ENCODE measurements around the gene GRHL1. TPM values are rescaled to one million over a fixed set of nuclear protein-coding genes. Genes with fewer than 3 reads are reported as not detected.
"Not testable (repeated sequence)": the region's sequence is repeated elsewhere in the genome, so short reads cannot be mapped to it uniquely, and the experiment has no call there.

GRHL1 gene
- total RNA-seq, 2 donors from 2014 or later = 1.3 to 3.2 TPM

DNA sequence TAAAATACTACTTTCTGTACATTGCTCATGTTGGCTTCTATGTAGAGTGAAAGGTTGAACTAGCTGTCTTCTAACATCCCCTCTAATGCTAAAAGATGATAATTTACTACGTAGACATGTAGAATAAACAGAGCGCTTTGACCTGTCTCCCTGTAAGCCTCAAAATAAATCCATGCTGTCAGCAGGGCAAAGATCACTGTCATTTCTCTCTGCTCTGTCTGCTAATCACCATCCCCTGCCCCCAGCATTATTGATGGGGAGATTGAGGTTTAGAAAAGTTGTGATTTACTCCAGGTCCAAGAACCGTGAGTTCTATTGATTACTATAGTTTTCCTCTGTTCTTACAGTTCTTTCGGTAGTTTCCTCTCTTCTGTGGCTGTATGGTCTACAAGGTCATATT is 39.0 kb upstream of the GRHL1 start:
- Histone ChIP-seq H3K9me3 (no peaks in the 10 kb centered on the region), H3K36me3 (peaks cover 13% of the 10 kb centered on the region), H3K4me3 (no peak overlapping the region), H3K27ac (no peak overlapping the region), H3K4me1 (no peaks in the 10 kb centered on the region), H3K27me3 (no peaks in the 10 kb centered on the region)
- DNase-seq (ENCODE audit: low spot score) = no peak
- TF ChIP-seq, protein P1, sequence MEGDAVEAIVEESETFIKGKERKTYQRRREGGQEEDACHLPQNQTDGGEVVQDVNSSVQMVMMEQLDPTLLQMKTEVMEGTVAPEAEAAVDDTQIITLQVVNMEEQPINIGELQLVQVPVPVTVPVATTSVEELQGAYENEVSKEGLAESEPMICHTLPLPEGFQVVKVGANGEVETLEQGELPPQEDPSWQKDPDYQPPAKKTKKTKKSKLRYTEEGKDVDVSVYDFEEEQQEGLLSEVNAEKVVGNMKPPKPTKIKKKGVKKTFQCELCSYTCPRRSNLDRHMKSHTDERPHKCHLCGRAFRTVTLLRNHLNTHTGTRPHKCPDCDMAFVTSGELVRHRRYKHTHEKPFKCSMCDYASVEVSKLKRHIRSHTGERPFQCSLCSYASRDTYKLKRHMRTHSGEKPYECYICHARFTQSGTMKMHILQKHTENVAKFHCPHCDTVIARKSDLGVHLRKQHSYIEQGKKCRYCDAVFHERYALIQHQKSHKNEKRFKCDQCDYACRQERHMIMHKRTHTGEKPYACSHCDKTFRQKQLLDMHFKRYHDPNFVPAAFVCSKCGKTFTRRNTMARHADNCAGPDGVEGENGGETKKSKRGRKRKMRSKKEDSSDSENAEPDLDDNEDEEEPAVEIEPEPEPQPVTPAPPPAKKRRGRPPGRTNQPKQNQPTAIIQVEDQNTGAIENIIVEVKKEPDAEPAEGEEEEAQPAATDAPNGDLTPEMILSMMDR (IDR thresholded peaks at IDR 0.05) = no peak

DNA sequence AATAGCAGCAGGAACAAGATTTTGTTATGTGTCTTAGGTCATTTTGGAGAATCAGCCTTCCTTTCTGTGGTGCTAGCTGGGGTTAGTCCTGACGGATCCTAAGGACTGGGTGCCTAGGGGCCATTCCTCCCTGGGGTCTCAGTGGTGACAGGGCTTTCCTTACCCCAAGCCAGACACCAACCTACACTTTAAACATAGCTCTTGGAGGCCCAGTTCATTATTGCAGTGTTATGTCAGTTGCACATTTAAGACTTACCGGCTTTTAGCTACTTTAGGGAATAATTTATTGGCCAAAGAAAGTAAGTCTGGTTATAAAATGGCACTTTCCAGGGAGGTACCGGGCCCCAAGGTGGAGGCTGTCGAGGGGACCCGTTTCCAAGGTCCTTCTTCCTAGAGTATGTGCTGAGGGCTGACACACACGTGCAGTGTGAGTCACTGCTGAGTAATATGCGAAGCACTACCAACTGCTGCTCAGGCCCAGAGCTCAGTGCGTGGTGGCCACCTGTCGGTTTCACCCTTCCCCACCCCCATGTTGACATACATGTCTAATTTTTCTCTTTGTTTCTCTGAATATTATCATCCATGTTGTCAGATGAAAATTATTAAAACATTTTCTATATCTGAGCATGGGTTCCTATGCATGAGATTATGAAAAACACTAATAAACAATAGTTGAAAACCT is 37.0 kb upstream of the GRHL1 start:
- no peaks in the 10 kb centered on the region for H3K9me3 ChIP-seq
- DNase-seq (ENCODE audit: low spot score) = no peak
- no peak overlapping the region for H3K27ac ChIP-seq
- peaks cover 13% of the 10 kb centered on the region for H3K36me3 ChIP-seq
- no peaks in the 10 kb centered on the region for H3K27me3 ChIP-seq
- H3K4me1 ChIP-seq = no peaks in the 10 kb centered on the region
- TF ChIP-seq, protein P1 (IDR thresholded peaks at IDR 0.05) = no peak
- no peak overlapping the region for H3K4me3 ChIP-seq

DNA sequence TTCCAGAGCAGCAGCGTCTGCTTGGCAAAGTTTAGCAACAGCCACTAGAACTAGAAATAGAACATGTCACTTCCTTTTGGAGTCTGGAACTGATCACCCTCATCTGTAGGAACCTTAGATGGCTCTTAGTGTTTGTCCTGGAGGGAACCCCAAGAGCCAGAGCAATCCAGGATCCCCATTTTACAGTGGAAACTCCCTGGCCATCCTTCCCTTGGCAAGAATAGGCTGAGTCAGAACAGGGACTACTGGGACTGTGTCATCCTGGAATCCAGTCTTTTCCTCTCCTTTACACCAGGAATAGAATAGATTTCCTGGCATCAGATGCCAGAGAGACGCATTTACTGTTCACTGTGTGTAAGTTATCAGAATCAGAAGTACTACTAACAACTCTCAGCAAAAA is 33.2 kb upstream of the GRHL1 start:
- Histone ChIP-seq H3K36me3 (peaks cover 9% of the 10 kb centered on the region), H3K27ac (peak overlapping the region; percentile 37 to 60)
- TF ChIP-seq, protein P1 (IDR thresholded peaks at IDR 0.05) = no peak

DNA sequence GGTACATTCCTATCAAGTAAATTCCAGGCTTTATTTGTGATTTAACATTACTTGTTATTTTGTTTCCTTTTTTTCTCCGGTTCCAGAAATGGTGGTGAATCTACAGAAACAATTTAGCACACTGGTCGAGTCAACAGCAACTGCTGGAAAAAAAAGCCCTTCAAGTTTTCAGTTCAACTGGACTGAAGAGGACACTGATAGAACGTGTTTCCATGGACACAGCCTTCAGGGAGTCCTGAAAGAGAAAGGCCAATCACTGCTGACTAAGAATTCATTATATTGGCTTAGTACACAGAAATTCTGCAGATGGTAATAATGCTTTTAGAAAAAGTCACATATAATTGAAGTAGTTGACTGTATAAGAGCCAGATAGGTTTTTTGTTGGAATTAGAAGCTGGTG is 32.0 kb upstream of the GRHL1 start:
- no peaks in the 10 kb centered on the region for H3K4me1 ChIP-seq
- H3K27me3 ChIP-seq = no peaks in the 10 kb centered on the region
- H3K4me3 ChIP-seq = no peak overlapping the region
- TF ChIP-seq, protein P1 (IDR thresholded peaks at IDR 0.05) = no peak
- no peaks in the 10 kb centered on the region for H3K36me3 ChIP-seq
- no peak for DNase-seq (ENCODE audit: low spot score)
- no peak overlapping the region for H3K27ac ChIP-seq
- H3K9me3 ChIP-seq = no peaks in the 10 kb centered on the region

More for the DNA sequence above, 33.2 kb upstream of the GRHL1 start:
- Histone ChIP-seq H3K9me3 (no peaks in the 10 kb centered on the region), H3K4me3 (no peak overlapping the region), H3K27me3 (no peaks in the 10 kb centered on the region), H3K4me1 (no peaks in the 10 kb centered on the region)
- no peak for DNase-seq (ENCODE audit: low spot score)

DNA sequence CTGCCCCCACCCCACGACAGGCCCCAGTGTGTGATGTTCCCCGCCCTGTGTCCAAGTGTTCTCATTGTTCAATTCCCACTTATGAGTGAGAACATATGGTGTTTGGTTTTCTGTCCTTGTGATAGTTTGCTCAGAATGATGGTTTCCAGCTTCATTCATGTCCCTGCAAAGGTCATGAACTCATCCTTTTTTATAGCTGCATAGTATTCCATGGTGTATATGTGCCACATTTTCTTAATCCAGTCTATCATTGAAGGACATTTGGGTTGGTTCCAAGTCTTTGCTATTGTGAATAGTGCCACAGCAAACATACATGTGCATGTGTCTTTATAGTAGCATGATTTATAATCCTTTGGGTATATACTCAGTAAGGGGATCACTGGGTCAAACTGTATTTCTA is 24.5 kb upstream of the GRHL1 start:
- not testable (repeated sequence) for H3K27ac ChIP-seq; H3K36me3 ChIP-seq; H3K4me1 ChIP-seq; DNase-seq (ENCODE audit: low spot score); H3K4me3 ChIP-seq; H3K27me3 ChIP-seq; H3K9me3 ChIP-seq

DNA sequence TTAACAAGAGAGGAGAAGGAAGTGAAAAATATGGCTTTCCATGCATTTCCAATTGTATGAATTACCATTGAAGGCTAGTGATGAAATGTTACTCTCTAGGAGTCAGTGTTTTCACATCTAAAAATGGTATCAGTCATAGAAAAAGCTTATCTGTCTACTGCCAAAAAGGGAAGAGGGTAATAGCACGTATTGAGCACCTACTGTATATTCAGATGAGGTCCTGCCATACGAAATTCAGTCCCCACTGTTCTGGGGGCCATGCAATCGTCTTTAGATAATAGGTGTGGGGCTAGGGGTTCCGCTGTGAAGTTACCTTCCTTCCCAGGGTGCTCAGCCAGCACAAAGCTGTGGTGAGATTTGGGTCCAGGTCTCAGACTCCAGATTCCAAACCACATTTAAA is 14.2 kb upstream of the GRHL1 start:
- TF ChIP-seq, protein P1 (IDR thresholded peaks at IDR 0.05) = no peak
- peaks cover 7% of the 10 kb centered on the region for H3K36me3 ChIP-seq
- DNase-seq (ENCODE audit: low spot score) = no peak
- H3K4me3 ChIP-seq = no peak overlapping the region
- no peak overlapping the region for H3K27ac ChIP-seq
- H3K9me3 ChIP-seq = no peaks in the 10 kb centered on the region
- no peaks in the 10 kb centered on the region for H3K27me3 ChIP-seq
- H3K4me1 ChIP-seq = peaks cover 0 to 5% of the 10 kb centered on the region in 2 donors
